ENCODE measurements around the gene KRTAP13-1. TPM values are rescaled to one million over a fixed set of nuclear protein-coding genes. Genes with fewer than 3 reads are reported as not detected.

The KRTAP13-1 gene
- total RNA-seq: not detected

- DNase-seq: no peak
These were observed at the start of gene KRTAP13-1 for GRCh38 chr21:30395731-30396130. Gene KRTAP13-1 (plus strand): TSS chr21:30396031. CDS start chr21:30396087, 56 bp downstream.

- no peak for DNase-seq
These were observed 47.3 kb upstream of the KRTAP13-1 start, which contains the start of gene KRTAP23-1 for GRCh38 chr21:30348506-30348905. Gene KRTAP23-1 (minus strand): TSS chr21:30348606. CDS start chr21:30348606, 0 bp downstream.

GRCh38 chr21:30349572-30349971, 46.3 kb upstream of the KRTAP13-1 start:
- DNase-seq: no peak

GRCh38 chr21:30351534-30351933, 44.3 kb upstream of the KRTAP13-1 start:
- DNase-seq: no peak

- DNase-seq: no peak
These were observed 41.4 kb upstream of the KRTAP13-1 start for GRCh38 chr21:30354308-30355005.

- no peak for DNase-seq
These were observed 39.9 kb upstream of the KRTAP13-1 start for GRCh38 chr21:30355906-30356305.

GRCh38 chr21:30372139-30372770, 23.6 kb upstream of the KRTAP13-1 start, which contains the start of gene KRTAP13-2:
Gene KRTAP13-2 (minus strand): TSS chr21:30372271. CDS start chr21:30372213, 58 bp downstream.
- DNase-seq: no peak

- DNase-seq: no peak
These were observed 13.6 kb upstream of the KRTAP13-1 start for GRCh38 chr21:30382201-30382600.

- no peak for DNase-seq
These were observed 4.3 kb upstream of the KRTAP13-1 start for GRCh38 chr21:30391492-30392025.

- DNase-seq: no peak
These were observed 13.1 kb downstream of the KRTAP13-1 start for GRCh38 chr21:30408782-30409494.

- DNase-seq: no peak
These were observed 20.2 kb downstream of the KRTAP13-1 start for GRCh38 chr21:30415993-30416392.

- DNase-seq: no peak
These were observed 30.0 kb downstream of the KRTAP13-1 start, which contains the start of gene KRTAP13-3 for GRCh38 chr21:30425826-30426225. Gene KRTAP13-3 (minus strand): TSS chr21:30425926. CDS start chr21:30425912, 14 bp downstream.

- no peak for DNase-seq
These were observed 30.9 kb downstream of the KRTAP13-1 start for GRCh38 chr21:30426731-30427130.

GRCh38 chr21:30430170-30430655, 34.4 kb downstream of the KRTAP13-1 start, which contains the start of gene KRTAP13-4:
Gene KRTAP13-4 (plus strand): TSS chr21:30430220. CDS start chr21:30430276, 56 bp downstream.
- no peak for DNase-seq

- no peak for DNase-seq
These were observed 38.3 kb downstream of the KRTAP13-1 start for GRCh38 chr21:30434033-30434631.

- no peak for DNase-seq
These were observed 41.3 kb downstream of the KRTAP13-1 start for GRCh38 chr21:30437010-30437565.

GRCh38 chr21:30439975-30440374, 44.1 kb downstream of the KRTAP13-1 start, which contains the start of gene KRTAP15-1:
Gene KRTAP15-1 (plus strand): TSS chr21:30440275. CDS start chr21:30440328, 53 bp downstream.
- no peak for DNase-seq

GRCh38 chr21:30443226-30443625, 47.4 kb downstream of the KRTAP13-1 start:
- DNase-seq: no peak

- no peak for DNase-seq
These were observed 48.4 kb downstream of the KRTAP13-1 start for GRCh38 chr21:30444204-30444603.

All from effector CD4-positive, alpha-beta T cell (primary cell).